NCI-H146 treated with DMSO at 0.1 percent for 48 hours (cell line): ENCODE results near the gene GPR156.
"Not testable (repeated sequence)": the region's sequence is repeated elsewhere in the genome, so short reads cannot be mapped to it uniquely, and the experiment has no call there.

Experiments used
- DNase-seq: peaks from one replicate; lab custom pipeline; 2025; ENCODE audit not compliant: unreplicated experiment; lab: John Stamatoyannopoulos, UW

Gene GPR156

GRCh38 chr3:120275618-120276017, 9.4 kb downstream of the GPR156 start:
- no peak for DNase-seq

GRCh38 chr3:120274739-120275167, 10.3 kb downstream of the GPR156 start:
- peak; percentile 18 for DNase-seq

GRCh38 chr3:120272286-120272685, 12.7 kb downstream of the GPR156 start:
- no peak for DNase-seq

GRCh38 chr3:120265989-120266388, 19.0 kb downstream of the GPR156 start:
- no peak for DNase-seq

- no peak for DNase-seq
Measured at GRCh38 chr3:120264963-120265362, 20.1 kb downstream of the GPR156 start.

- peak; percentile 22 for DNase-seq
Measured at GRCh38 chr3:120263792-120264191, 21.2 kb downstream of the GPR156 start.

- DNase-seq = no peak
Measured at GRCh38 chr3:120258009-120258408, 27.0 kb downstream of the GPR156 start.

- DNase-seq = no peak
Measured at GRCh38 chr3:120245386-120245785, 39.6 kb downstream of the GPR156 start.

GRCh38 chr3:120244834-120245225, 40.2 kb downstream of the GPR156 start:
- DNase-seq = peak; percentile 41

GRCh38 chr3:120239644-120240043, 45.4 kb downstream of the GPR156 start:
- DNase-seq = no peak

GRCh38 chr3:120227710-120228347, 57.2 kb downstream of the GPR156 start:
- no peak for DNase-seq

- no peak for DNase-seq
Measured at GRCh38 chr3:120224237-120224636, 60.8 kb downstream of the GPR156 start.

GRCh38 chr3:120218981-120219380, 66.0 kb downstream of the GPR156 start:
- DNase-seq = no peak

- DNase-seq = not testable (repeated sequence)
Measured at GRCh38 chr3:120216633-120217032, 68.4 kb downstream of the GPR156 start.

- DNase-seq = peak; percentile 50
Measured at GRCh38 chr3:120214176-120214575, 70.8 kb downstream of the GPR156 start.

- no peak for DNase-seq
Measured at GRCh38 chr3:120212505-120212904, 72.5 kb downstream of the GPR156 start.

GRCh38 chr3:120209425-120209824, 75.6 kb downstream of the GPR156 start:
- DNase-seq = no peak

- DNase-seq = no peak
Measured at GRCh38 chr3:120204338-120204737, 80.7 kb downstream of the GPR156 start.

GRCh38 chr3:120203621-120204020, 81.4 kb downstream of the GPR156 start:
- no peak for DNase-seq

- DNase-seq = no peak
Measured at GRCh38 chr3:120203016-120203415, 82.0 kb downstream of the GPR156 start.

GRCh38 chr3:120202363-120202762, 82.7 kb downstream of the GPR156 start:
- DNase-seq = no peak

GRCh38 chr3:120200493-120201235, 84.4 kb downstream of the GPR156 start:
- DNase-seq = no peak
